GM15510 (cell line): ENCODE measurements around the gene ITLN1.

ENCODE experiments used
- POLR2A ChIP-seq: IDR thresholded peaks from 3 replicates; pipeline ENCODE4 v1.6.1; 2011; ENCODE audit warnings: borderline replicate concordance; ENCODE audit not compliant: insufficient read length; ENCODE audit errors: extremely low read depth

ITLN1 gene

GRCh38 chr1:160838888-160839287 lies 46.1 kb downstream of the ITLN1 start:
- TF ChIP-seq POLR2A = no peak

- peak; percentile 40 for TF ChIP-seq POLR2A
Measured at GRCh38 chr1:160837558-160838205, 47.3 kb downstream of the ITLN1 start.

GRCh38 chr1:160836981-160837557 lies 47.9 kb downstream of the ITLN1 start:
- no peak for TF ChIP-seq POLR2A

GRCh38 chr1:160836561-160836960 lies 48.4 kb downstream of the ITLN1 start:
- TF ChIP-seq POLR2A = no peak

- no peak for TF ChIP-seq POLR2A
Measured at GRCh38 chr1:160835751-160836150, 49.2 kb downstream of the ITLN1 start.

- TF ChIP-seq POLR2A = no peak
Measured at GRCh38 chr1:160834945-160835565, 49.9 kb downstream of the ITLN1 start.

- no peak for TF ChIP-seq POLR2A
Measured at GRCh38 chr1:160830321-160831153, 54.4 kb downstream of the ITLN1 start.

- TF ChIP-seq POLR2A = no peak
Measured at GRCh38 chr1:160829766-160830165, 55.2 kb downstream of the ITLN1 start.

- TF ChIP-seq POLR2A = no peak
Measured at GRCh38 chr1:160827418-160827817, 57.6 kb downstream of the ITLN1 start.

- no peak for TF ChIP-seq POLR2A
Measured at GRCh38 chr1:160826546-160826945, 58.4 kb downstream of the ITLN1 start.
